DND-41 (cell line): ENCODE data around the gene DET1.

ENCODE experiments used
- CTCF ChIP-seq: IDR thresholded peaks from 2 replicates; pipeline ENCODE4 v1.5.1; 2012; ENCODE audit warnings: borderline replicate concordance, low read length, moderate library complexity, mild to moderate bottlenecking; ENCODE audit not compliant: poor library complexity, severe bottlenecking; ENCODE audit errors: extremely low read depth
- EZH2 ChIP-seq: IDR thresholded peaks from 3 replicates; pipeline ENCODE4 v1.6.1; 2012; ENCODE audit warnings: borderline replicate concordance, low read depth, mild to moderate bottlenecking, moderate library complexity, low read length, inconsistent platforms; ENCODE audit not compliant: severe bottlenecking

DNA sequence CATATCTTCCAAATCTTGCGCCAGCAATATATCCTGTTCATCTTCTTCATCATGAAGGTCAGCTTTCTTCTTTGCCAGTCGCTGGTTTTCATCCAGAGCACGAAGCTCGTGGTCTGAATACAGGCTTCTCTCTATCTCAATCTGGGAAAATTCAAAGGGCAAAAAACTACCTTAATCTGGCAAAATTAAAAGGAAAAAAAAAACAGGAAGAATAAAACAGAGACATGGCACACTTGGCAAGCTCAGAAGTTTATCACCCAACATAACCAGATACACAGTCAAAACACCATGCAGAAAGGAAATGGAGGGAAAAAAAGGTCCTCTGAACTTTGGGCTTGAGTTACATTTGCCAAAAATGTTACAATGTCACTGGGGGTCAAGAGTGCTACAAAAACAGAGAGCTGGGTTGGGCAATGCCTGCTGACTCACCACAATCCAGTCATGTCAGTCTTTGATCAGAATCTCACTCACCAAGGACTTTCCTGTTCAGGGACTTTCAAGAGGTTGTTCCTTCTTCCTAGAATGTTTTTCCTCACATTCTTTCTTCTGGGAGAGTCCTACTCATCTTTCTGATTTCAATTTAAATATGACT lies 80.8 kb downstream of the DET1 start:
- TF ChIP-seq CTCF (no peak), EZH2 (no peak)
